ENCODE results near the gene COG2.

Gene COG2

DNA sequence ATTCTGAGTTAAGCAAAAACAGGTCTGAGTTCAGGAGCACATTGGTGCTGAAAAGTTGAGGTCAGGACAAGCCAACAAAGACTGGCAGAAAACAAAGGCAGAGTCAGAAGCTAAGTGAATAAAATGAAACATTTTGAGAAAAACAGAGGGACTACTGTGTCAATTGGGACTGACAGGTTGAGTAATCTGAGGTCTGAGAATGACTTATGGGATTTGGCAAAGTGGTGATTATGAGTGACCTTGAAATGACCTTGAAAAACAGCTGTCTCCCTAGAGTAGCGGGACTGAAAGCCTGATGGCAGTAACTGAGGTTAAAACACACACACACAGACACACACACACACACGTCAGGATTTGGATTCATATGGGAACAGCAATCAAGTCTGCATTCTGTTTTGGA lies 8.8 kb upstream of the COG2 start:
- Histone ChIP-seq H3K27me3 (ENCODE audit: control insufficient read depth in 3 of 3, insufficient read depth in 3 of 3, low read depth in 1 of 3, low read length in 3 of 3) (peaks cover 0 to 13% (median 0%) of the 10 kb centered on the region in 3 experiments), H2AK5ac (ENCODE audit: low read depth, low read length) (no peak overlapping the region), H3K4me3 (ENCODE audit: low read length in 2 of 2) (no peak overlapping the region), H3K4ac (ENCODE audit: low read length) (no peak overlapping the region), H3K79me1 (ENCODE audit: low read depth, low read length) (no peaks in the 10 kb centered on the region), H4K91ac (ENCODE audit: low read depth, low read length, poor library complexity) (no peak overlapping the region), H3K18ac (ENCODE audit: low read length) (no peak overlapping the region), H2BK5ac (ENCODE audit: low read length) (no peak overlapping the region), H3K36me3 (replicated peaks in 1 of 2; ENCODE audit: control insufficient read depth in 2 of 2, insufficient read depth in 2 of 2, low read length in 2 of 2) (no peaks in the 10 kb centered on the region), H3K4me1 (ENCODE audit: control insufficient read depth in 2 of 2, insufficient read depth in 1 of 2, low read depth in 1 of 2, low read length in 2 of 2) (peaks cover 3 to 4% of the 10 kb centered on the region in 2 donors), H3K4me2 (ENCODE audit: insufficient read depth, low read length, poor library complexity, severe bottlenecking) (no peak overlapping the region), H3K14ac (ENCODE audit: low read length) (no peak overlapping the region), H2BK12ac (ENCODE audit: low read length) (no peak overlapping the region), H3K27ac (replicated peaks; ENCODE audit: low read length) (no peak overlapping the region), H4K8ac (ENCODE audit: low read depth, low read length) (no peak overlapping the region), H2AFZ (ENCODE audit: low read length) (no peak overlapping the region), H3K9ac (ENCODE audit: low read depth, low read length, poor library complexity) (no peak overlapping the region), H2BK120ac (ENCODE audit: low read depth, low read length) (no peak overlapping the region), H3K9me3 (replicated peaks in 1 of 2; ENCODE audit: control insufficient read depth in 2 of 2, insufficient read depth in 1 of 2, low read depth in 1 of 2, low read length in 2 of 2) (no peaks in the 10 kb centered on the region), H3K23ac (ENCODE audit: low read depth, low read length, poor library complexity) (no peak overlapping the region), H2BK15ac (ENCODE audit: low read length) (no peak overlapping the region)
- WGBS, 2 donors (ENCODE audit: extremely low coverage in 2 of 2, insufficient read length in 2 of 2, insufficient replicate concordance in 1 of 2): no CpG with 5 or more reads among the region's 2 CpGs
- DNase-seq (ENCODE audit: low spot score): no peak

DNA sequence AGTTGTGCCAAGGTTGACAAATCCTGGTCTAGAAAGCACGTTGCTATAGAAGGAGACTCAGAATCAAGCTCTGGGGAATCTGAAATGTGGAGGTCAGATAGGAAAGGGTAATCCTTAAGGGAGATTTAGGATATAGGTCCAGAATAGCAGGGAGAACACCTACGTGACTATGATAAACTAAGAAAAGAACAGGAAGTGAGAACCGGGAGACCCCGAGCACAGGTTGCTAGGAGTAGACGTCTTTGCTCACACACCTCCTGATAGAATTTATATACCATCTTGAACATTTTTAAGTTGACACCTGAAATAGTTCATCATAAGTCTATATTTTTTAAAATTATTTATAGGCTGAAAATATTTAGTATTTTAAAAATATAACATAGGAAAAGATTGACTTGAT lies 7.9 kb upstream of the COG2 start:
- peaks cover 0 to 20% (median 0%) of the 10 kb centered on the region in 3 experiments for H3K27me3 ChIP-seq (ENCODE audit: control insufficient read depth in 3 of 3, insufficient read depth in 3 of 3, low read depth in 1 of 3, low read length in 3 of 3)
- no peak overlapping the region for H2BK15ac ChIP-seq (ENCODE audit: low read length)
- no peaks in the 10 kb centered on the region for H3K36me3 ChIP-seq (replicated peaks in 1 of 2; ENCODE audit: control insufficient read depth in 2 of 2, insufficient read depth in 2 of 2, low read length in 2 of 2)
- no peak overlapping the region for H2AFZ ChIP-seq (ENCODE audit: low read length)
- no peak overlapping the region for H3K18ac ChIP-seq (ENCODE audit: low read length)
- H3K14ac ChIP-seq (ENCODE audit: low read length): no peak overlapping the region
- no peak overlapping the region for H2AK5ac ChIP-seq (ENCODE audit: low read depth, low read length)
- H4K8ac ChIP-seq (ENCODE audit: low read depth, low read length): no peak overlapping the region
- H2BK120ac ChIP-seq (ENCODE audit: low read depth, low read length): no peak overlapping the region
- DNase-seq (ENCODE audit: low spot score): no peak
- H3K27ac ChIP-seq (replicated peaks; ENCODE audit: low read length): no peak overlapping the region
- H4K91ac ChIP-seq (ENCODE audit: low read depth, low read length, poor library complexity): no peak overlapping the region
- H3K4me3 ChIP-seq (ENCODE audit: low read length in 2 of 2): no peak overlapping the region
- no peak overlapping the region for H3K4me2 ChIP-seq (ENCODE audit: insufficient read depth, low read length, poor library complexity, severe bottlenecking)
- no peak overlapping the region for H2BK5ac ChIP-seq (ENCODE audit: low read length)
- no peak overlapping the region for H3K9ac ChIP-seq (ENCODE audit: low read depth, low read length, poor library complexity)
- H3K4ac ChIP-seq (ENCODE audit: low read length): no peak overlapping the region
- no CpG with 5 or more reads among the region's 5 CpGs for WGBS, 2 donors (ENCODE audit: extremely low coverage in 2 of 2, insufficient read length in 2 of 2, insufficient replicate concordance in 1 of 2)
- H3K23ac ChIP-seq (ENCODE audit: low read depth, low read length, poor library complexity): no peak overlapping the region
- H2BK12ac ChIP-seq (ENCODE audit: low read length): no peak overlapping the region
- no peaks in the 10 kb centered on the region for H3K79me1 ChIP-seq (ENCODE audit: low read depth, low read length)
- peaks cover 3 to 4% of the 10 kb centered on the region in 2 donors for H3K4me1 ChIP-seq (ENCODE audit: control insufficient read depth in 2 of 2, insufficient read depth in 1 of 2, low read depth in 1 of 2, low read length in 2 of 2)
- no peaks in the 10 kb centered on the region for H3K9me3 ChIP-seq (replicated peaks in 1 of 2; ENCODE audit: control insufficient read depth in 2 of 2, insufficient read depth in 1 of 2, low read depth in 1 of 2, low read length in 2 of 2)

DNA sequence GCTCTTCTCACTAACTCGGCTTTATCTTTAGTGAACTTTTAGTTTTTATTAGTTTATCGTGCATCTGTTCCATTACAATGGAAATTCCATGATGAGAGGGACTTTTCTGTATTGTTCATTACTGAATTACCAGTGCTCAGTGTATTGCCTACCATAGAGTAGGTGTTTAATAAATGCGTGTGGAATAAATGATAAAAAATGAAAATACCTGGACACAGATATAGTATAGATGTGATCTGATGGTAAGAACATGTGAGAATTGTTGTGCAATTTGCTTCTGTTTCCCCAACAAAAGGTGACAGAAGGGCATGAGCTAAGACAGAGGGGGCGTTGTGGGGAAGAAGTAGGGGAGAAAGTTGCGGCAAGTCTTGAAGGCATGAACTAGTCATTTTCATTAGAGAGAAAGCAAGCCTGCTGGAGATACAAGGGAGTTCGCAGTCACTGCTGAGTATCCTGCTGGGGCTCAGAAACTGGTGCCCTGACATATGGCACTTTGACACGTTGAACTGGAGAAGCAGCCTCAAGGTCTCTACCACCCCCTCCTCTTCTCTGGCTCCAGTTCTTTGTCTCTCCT lies 5.6 kb upstream of the COG2 start:
- Histone ChIP-seq H2AFZ (ENCODE audit: low read length) (no peak overlapping the region), H3K4me1 (ENCODE audit: control insufficient read depth in 2 of 2, insufficient read depth in 1 of 2, low read depth in 1 of 2, low read length in 2 of 2) (peaks cover 4% of the 10 kb centered on the region in 2 donors), H4K91ac (ENCODE audit: low read depth, low read length, poor library complexity) (no peak overlapping the region), H3K36me3 (replicated peaks in 1 of 2; ENCODE audit: control insufficient read depth in 2 of 2, insufficient read depth in 2 of 2, low read length in 2 of 2) (no peaks in the 10 kb centered on the region), H3K23ac (ENCODE audit: low read depth, low read length, poor library complexity) (no peak overlapping the region), H2BK120ac (ENCODE audit: low read depth, low read length) (no peak overlapping the region), H3K9ac (ENCODE audit: low read depth, low read length, poor library complexity) (no peak overlapping the region), H2BK12ac (ENCODE audit: low read length) (no peak overlapping the region), H3K4me2 (ENCODE audit: insufficient read depth, low read length, poor library complexity, severe bottlenecking) (no peak overlapping the region), H3K14ac (ENCODE audit: low read length) (no peak overlapping the region), H3K9me3 (replicated peaks in 1 of 2; ENCODE audit: control insufficient read depth in 2 of 2, insufficient read depth in 1 of 2, low read depth in 1 of 2, low read length in 2 of 2) (no peaks in the 10 kb centered on the region), H3K4ac (ENCODE audit: low read length) (no peak overlapping the region), H3K4me3 (ENCODE audit: low read length in 2 of 2) (no peak overlapping the region), H3K18ac (ENCODE audit: low read length) (no peak overlapping the region), H2BK5ac (ENCODE audit: low read length) (no peak overlapping the region), H4K8ac (ENCODE audit: low read depth, low read length) (no peak overlapping the region), H2AK5ac (ENCODE audit: low read depth, low read length) (no peak overlapping the region), H3K27ac (replicated peaks; ENCODE audit: low read length) (no peak overlapping the region), H2BK15ac (ENCODE audit: low read length) (no peak overlapping the region), H3K79me1 (ENCODE audit: low read depth, low read length) (no peaks in the 10 kb centered on the region), H3K27me3 (ENCODE audit: control insufficient read depth in 3 of 3, insufficient read depth in 3 of 3, low read depth in 1 of 3, low read length in 3 of 3) (peaks cover 0 to 27% (median 0%) of the 10 kb centered on the region in 3 experiments)
- WGBS, 2 donors (ENCODE audit: extremely low coverage in 2 of 2, insufficient read length in 2 of 2, insufficient replicate concordance in 1 of 2): 100% methylated on average over 1 of the region's 7 CpGs; no CpG with 5 or more reads in 1 of the 2 donors
- no peak for DNase-seq (ENCODE audit: low spot score)

DNA sequence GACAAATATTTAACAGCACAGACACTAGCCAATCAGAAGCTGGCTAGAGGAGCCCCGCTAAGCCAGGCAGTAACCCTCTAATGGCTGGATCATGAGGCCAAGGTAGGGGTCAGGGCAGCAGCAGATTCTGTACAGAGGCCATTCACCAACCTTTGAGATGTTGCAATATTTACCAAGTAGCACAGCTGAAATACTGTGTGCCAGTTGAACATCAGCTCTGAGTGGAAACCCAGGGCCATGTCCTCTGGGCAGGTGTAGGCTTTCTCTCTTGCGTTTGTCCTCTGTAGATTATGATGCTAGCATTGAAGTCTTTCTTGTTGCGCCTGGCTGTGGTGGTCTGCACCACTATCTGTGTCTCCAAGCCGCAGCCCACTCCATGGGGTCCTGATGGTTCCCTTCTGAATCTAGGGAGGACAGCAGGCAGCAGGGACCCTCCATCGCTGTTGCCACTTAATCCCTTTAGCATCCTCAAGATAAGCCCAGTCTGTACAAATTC lies 2.5 kb upstream of the COG2 start:
- H3K9ac ChIP-seq (ENCODE audit: low read depth, low read length, poor library complexity): no peak overlapping the region
- no peak overlapping the region for H4K91ac ChIP-seq (ENCODE audit: low read depth, low read length, poor library complexity)
- no peak overlapping the region for H2AFZ ChIP-seq (ENCODE audit: low read length)
- no peaks in the 10 kb centered on the region for H3K9me3 ChIP-seq (replicated peaks in 1 of 2; ENCODE audit: control insufficient read depth in 2 of 2, insufficient read depth in 1 of 2, low read depth in 1 of 2, low read length in 2 of 2)
- no peak overlapping the region for H3K23ac ChIP-seq (ENCODE audit: low read depth, low read length, poor library complexity)
- H3K14ac ChIP-seq (ENCODE audit: low read length): no peak overlapping the region
- no peak overlapping the region for H2AK5ac ChIP-seq (ENCODE audit: low read depth, low read length)
- peaks cover 0 to 27% (median 0%) of the 10 kb centered on the region in 3 experiments for H3K27me3 ChIP-seq (ENCODE audit: control insufficient read depth in 3 of 3, insufficient read depth in 3 of 3, low read depth in 1 of 3, low read length in 3 of 3)
- H3K79me1 ChIP-seq (ENCODE audit: low read depth, low read length): peaks cover 7% of the 10 kb centered on the region
- H4K8ac ChIP-seq (ENCODE audit: low read depth, low read length): no peak overlapping the region
- H2BK15ac ChIP-seq (ENCODE audit: low read length): no peak overlapping the region
- H3K27ac ChIP-seq (replicated peaks; ENCODE audit: low read length): no peak overlapping the region
- no peak for DNase-seq (ENCODE audit: low spot score)
- H3K4ac ChIP-seq (ENCODE audit: low read length): no peak overlapping the region
- H2BK5ac ChIP-seq (ENCODE audit: low read length): no peak overlapping the region
- H2BK120ac ChIP-seq (ENCODE audit: low read depth, low read length): no peak overlapping the region
- no peak overlapping the region for H3K18ac ChIP-seq (ENCODE audit: low read length)
- no peak overlapping the region for H3K4me2 ChIP-seq (ENCODE audit: insufficient read depth, low read length, poor library complexity, severe bottlenecking)
- H3K36me3 ChIP-seq (replicated peaks in 1 of 2; ENCODE audit: control insufficient read depth in 2 of 2, insufficient read depth in 2 of 2, low read length in 2 of 2): no peaks in the 10 kb centered on the region
- WGBS, 2 donors (ENCODE audit: extremely low coverage in 2 of 2, insufficient read length in 2 of 2, insufficient replicate concordance in 1 of 2): no CpG with 5 or more reads among the region's 5 CpGs
- peaks cover 6 to 10% of the 10 kb centered on the region in 2 donors for H3K4me1 ChIP-seq (ENCODE audit: control insufficient read depth in 2 of 2, insufficient read depth in 1 of 2, low read depth in 1 of 2, low read length in 2 of 2)
- H3K4me3 ChIP-seq (ENCODE audit: low read length in 2 of 2): no peak overlapping the region
- no peak overlapping the region for H2BK12ac ChIP-seq (ENCODE audit: low read length)

Data from neuronal stem cell (in vitro differentiated cells).